GM18868 (cell line): ENCODE data around the gene SH3D19.

ENCODE experiments used
- ATAC-seq: cut with Tn5 transposase; IDR thresholded peaks from one replicate; pipeline ENCODE4 v1.9.1; 2021; ENCODE audit warnings: mild to moderate bottlenecking, moderate library complexity; ENCODE audit not compliant: unreplicated experiment

The SH3D19 gene

GRCh38 chr4:151202381-151202780, 123.0 kb downstream of the SH3D19 start:
- no peak for ATAC-seq

GRCh38 chr4:151199319-151200190, 125.8 kb downstream of the SH3D19 start:
- no peak for ATAC-seq

- ATAC-seq = no peak
These were observed 126.7 kb downstream of the SH3D19 start for GRCh38 chr4:151198748-151199147.

GRCh38 chr4:151197247-151197646, 128.2 kb downstream of the SH3D19 start:
- no peak for ATAC-seq

- no peak for ATAC-seq
These were observed 129.6 kb downstream of the SH3D19 start for GRCh38 chr4:151195801-151196200.

GRCh38 chr4:151193414-151193813, 132.0 kb downstream of the SH3D19 start:
- ATAC-seq = no peak

GRCh38 chr4:151192556-151193235, 132.7 kb downstream of the SH3D19 start:
- no peak for ATAC-seq

GRCh38 chr4:151184523-151185458, 140.6 kb downstream of the SH3D19 start:
- no peak for ATAC-seq

- no peak for ATAC-seq
These were observed 142.9 kb downstream of the SH3D19 start for GRCh38 chr4:151182455-151182996.

- ATAC-seq = no peak
These were observed 148.7 kb downstream of the SH3D19 start for GRCh38 chr4:151176685-151177084.

- no peak for ATAC-seq
These were observed 149.4 kb downstream of the SH3D19 start for GRCh38 chr4:151175754-151176631.

GRCh38 chr4:151175233-151175632, 150.2 kb downstream of the SH3D19 start:
- no peak for ATAC-seq

- ATAC-seq = no peak
These were observed 150.6 kb downstream of the SH3D19 start for GRCh38 chr4:151174784-151175183.

- ATAC-seq = no peak
These were observed 151.5 kb downstream of the SH3D19 start for GRCh38 chr4:151173871-151174270.

- ATAC-seq = no peak
These were observed 155.5 kb downstream of the SH3D19 start for GRCh38 chr4:151169900-151170299.

GRCh38 chr4:151169223-151169622, 156.2 kb downstream of the SH3D19 start:
- ATAC-seq = no peak

GRCh38 chr4:151167561-151167960, 157.8 kb downstream of the SH3D19 start:
- ATAC-seq = no peak

- no peak for ATAC-seq
These were observed 158.8 kb downstream of the SH3D19 start for GRCh38 chr4:151166636-151167035.

- no peak for ATAC-seq
These were observed 160.0 kb downstream of the SH3D19 start for GRCh38 chr4:151165205-151166000.
